IMR-90 (cell line): ENCODE measurements around the gene CFP.

ENCODE experiments used
- CTCF ChIP-seq: conservative IDR thresholded peaks from 2 replicates; pipeline ENCODE4 v1.5.1; 2012; ENCODE audit warnings: mild to moderate bottlenecking, low read depth, low read length, improper control_type of control experiment
- POLR2A ChIP-seq: IDR thresholded peaks from 2 replicates; pipeline ENCODE4 v1.6.1; 2012; ENCODE audit warnings: mild to moderate bottlenecking, low read depth, low read length
- SMC3 ChIP-seq: fragments of 150-350 bp; IDR thresholded peaks from 2 replicates; pipeline ENCODE4 v1.6.1; 2016; ENCODE audit warnings: low read depth, mild to moderate bottlenecking, antibody characterized with exemption, low read length, moderate library complexity

- TF ChIP-seq CTCF (no peak), SMC3 (no peak), POLR2A (no peak)
Measured at GRCh38 chrX:47574547-47575301, 55.0 kb downstream of the CFP start.
